ENCODE results near the gene ADD2. TPM values are rescaled to one million over a fixed set of nuclear protein-coding genes. Genes with fewer than 3 reads are reported as not detected.

ADD2 gene
- total RNA-seq, 2 donors from 2014 or later, result 2.3 to 7.6 TPM

GRCh38 chr2:70793450-70793849, 25.4 kb upstream of the ADD2 start:
- peaks cover 0 to 7% of the 10 kb centered on the region in 2 donors for H3K27me3 ChIP-seq
- intact Hi-C loops (cut with DNase I), result loop anchor here (10.0 kb wide), 1 partner anchor 151 kb away; no protein-coding TSS in a partner anchor

GRCh38 chr2:70790136-70790828, 22.3 kb upstream of the ADD2 start, which contains the start of gene FIGLA:
FIGLA (minus strand) TSS chr2:70790643; CDS start chr2:70790638, 5 bp downstream.
- Histone ChIP-seq H3K27ac (no peak within 1 kb of the TSS), H3K36me3 (replicated peaks in 1 of 2; ENCODE audit: insufficient read depth in 1 of 2, low read depth in 2 of 2) (no peaks in the 10 kb centered on the region), H3K27me3 (peaks cover 0 to 7% of the 10 kb centered on the region in 2 donors), H3K4me1 (peaks cover 19% of the 10 kb centered on the region), H3K4me3 (no peak within 1 kb of the TSS), H3K9me3 (no peaks in the 10 kb centered on the region)
- ATAC-seq, result peak; percentile 21
- intact Hi-C loops (cut with DNase I), result loop anchor here (10.0 kb wide), 1 partner anchor 155 kb away; no protein-coding TSS in a partner anchor
- WGBS, 2 donors, result 5% methylated on average over 64 of the region's 69 CpGs; no CpG with 5 or more reads in 1 of the 2 donors
- TF ChIP-seq CTCF (IDR thresholded peaks at IDR 0.05) (no peak), POLR2A (IDR thresholded peaks at IDR 0.05) (no peak)
- DNase-seq, result peak in 2 of 4 donors; percentile 12 to 15

More at GRCh38 chr2:70793450-70793849, 25.4 kb upstream of the ADD2 start:
- no peak for DNase-seq
- ATAC-seq, result no peak
- H3K4me1 ChIP-seq, result peaks cover 19% of the 10 kb centered on the region
- no peak overlapping the region for H3K27ac ChIP-seq
- H3K36me3 ChIP-seq (replicated peaks in 1 of 2; ENCODE audit: insufficient read depth in 1 of 2, low read depth in 2 of 2), result no peaks in the 10 kb centered on the region
- WGBS, 2 donors, result 61 to 75% methylated on average over 2 of the region's 2 CpGs
- no peak overlapping the region for H3K4me3 ChIP-seq
- H3K9me3 ChIP-seq, result no peaks in the 10 kb centered on the region
- TF ChIP-seq CTCF (IDR thresholded peaks at IDR 0.05) (no peak), POLR2A (IDR thresholded peaks at IDR 0.05) (no peak)

- TF ChIP-seq POLR2A (IDR thresholded peaks at IDR 0.05) (no peak), CTCF (IDR thresholded peaks at IDR 0.05) (peak; percentile 45 to 78 (median 59))
- Histone ChIP-seq H3K4me1 (peaks cover 19% of the 10 kb centered on the region), H3K27me3 (peaks cover 0 to 7% of the 10 kb centered on the region in 2 donors), H3K27ac (no peak overlapping the region), H3K9me3 (no peaks in the 10 kb centered on the region), H3K4me3 (no peak overlapping the region), H3K36me3 (replicated peaks in 1 of 2; ENCODE audit: insufficient read depth in 1 of 2, low read depth in 2 of 2) (no peaks in the 10 kb centered on the region)
- 4 to 7% methylated on average over 23 to 33 of the region's 33 CpGs for WGBS, 2 donors
- intact Hi-C loops (cut with DNase I), result loop anchor here (10.0 kb wide), 1 partner anchor 155 kb away; no protein-coding TSS in a partner anchor
- DNase-seq, result peak; percentile 70 to 82 (median 76)
- ATAC-seq, result peak; percentile 85
Observed at GRCh38 chr2:70789304-70790135, 21.5 kb upstream of the ADD2 start.

- H3K27ac ChIP-seq, result no peak overlapping the region
- H3K9me3 ChIP-seq, result no peaks in the 10 kb centered on the region
- H3K4me3 ChIP-seq, result no peak overlapping the region
- TF ChIP-seq CTCF (IDR thresholded peaks at IDR 0.05) (peak in 4 of 7 experiments; percentile 10 to 24 (median 12)), POLR2A (IDR thresholded peaks at IDR 0.05) (no peak)
- ATAC-seq (no peak), DNase-seq (peak in 1 of 4 donors; percentile 27)
- H3K4me1 ChIP-seq, result peaks cover 10% of the 10 kb centered on the region
- H3K27me3 ChIP-seq, result peaks cover 0 to 5% of the 10 kb centered on the region in 2 donors
- WGBS, 2 donors, result 10 to 19% methylated on average over 7 of the region's 7 CpGs
- H3K36me3 ChIP-seq (replicated peaks in 1 of 2; ENCODE audit: insufficient read depth in 1 of 2, low read depth in 2 of 2), result no peaks in the 10 kb centered on the region
- intact Hi-C loops (cut with DNase I), result no loop called here
Observed at GRCh38 chr2:70785137-70785911, 17.3 kb upstream of the ADD2 start.
